HG03175 (cell line): Measurements from ENCODE around the gene MBP.

ENCODE experiments used
- ATAC-seq: cut with Tn5 transposase; IDR thresholded peaks from one replicate; pipeline ENCODE4 v1.9.1; 2021; ENCODE audit warnings: mild to moderate bottlenecking, moderate library complexity; ENCODE audit not compliant: unreplicated experiment

The MBP gene

GRCh38 chr18:77009675-77010074 is 122.9 kb downstream of the MBP start:
- ATAC-seq: no peak

GRCh38 chr18:77008576-77009315 is 123.8 kb downstream of the MBP start:
- ATAC-seq: no peak

GRCh38 chr18:77008006-77008405 is 124.6 kb downstream of the MBP start:
- ATAC-seq: no peak

GRCh38 chr18:77007251-77007650 is 125.3 kb downstream of the MBP start:
- ATAC-seq: no peak

- no peak for ATAC-seq
These were observed 126.0 kb downstream of the MBP start for GRCh38 chr18:77006305-77007175.

- ATAC-seq: no peak
These were observed 126.9 kb downstream of the MBP start for GRCh38 chr18:77005651-77006195.

GRCh38 chr18:77004555-77005380 is 127.8 kb downstream of the MBP start:
- no peak for ATAC-seq

- no peak for ATAC-seq
These were observed 129.3 kb downstream of the MBP start for GRCh38 chr18:77003316-77003715.

GRCh38 chr18:77002496-77002895 is 130.1 kb downstream of the MBP start:
- no peak for ATAC-seq

- no peak for ATAC-seq
These were observed 130.6 kb downstream of the MBP start for GRCh38 chr18:77001979-77002378.

- no peak for ATAC-seq
These were observed 131.5 kb downstream of the MBP start for GRCh38 chr18:77001041-77001440.

- peak; percentile 57 for ATAC-seq
These were observed 132.1 kb downstream of the MBP start for GRCh38 chr18:77000527-77000926.

- ATAC-seq: no peak
These were observed 133.5 kb downstream of the MBP start for GRCh38 chr18:76999077-76999476.

- ATAC-seq: no peak
These were observed 134.4 kb downstream of the MBP start for GRCh38 chr18:76997951-76998808.

- ATAC-seq: no peak
These were observed 136.2 kb downstream of the MBP start for GRCh38 chr18:76996429-76996828.

- no peak for ATAC-seq
These were observed 136.7 kb downstream of the MBP start for GRCh38 chr18:76995896-76996295.

GRCh38 chr18:76994086-76994654 is 138.4 kb downstream of the MBP start:
- ATAC-seq: no peak

GRCh38 chr18:76993573-76993972 is 139.0 kb downstream of the MBP start:
- ATAC-seq: no peak

- no peak for ATAC-seq
These were observed 139.5 kb downstream of the MBP start for GRCh38 chr18:76993085-76993382.
